Measurements from ENCODE around the gene PERP.
A peak's percentile ranks its signal among the peaks of the same experiment; 100 is the strongest.
"Not testable (repeated sequence)": the region's sequence is repeated elsewhere in the genome, so short reads cannot be mapped to it uniquely, and the experiment has no call there.

The PERP gene

DNA sequence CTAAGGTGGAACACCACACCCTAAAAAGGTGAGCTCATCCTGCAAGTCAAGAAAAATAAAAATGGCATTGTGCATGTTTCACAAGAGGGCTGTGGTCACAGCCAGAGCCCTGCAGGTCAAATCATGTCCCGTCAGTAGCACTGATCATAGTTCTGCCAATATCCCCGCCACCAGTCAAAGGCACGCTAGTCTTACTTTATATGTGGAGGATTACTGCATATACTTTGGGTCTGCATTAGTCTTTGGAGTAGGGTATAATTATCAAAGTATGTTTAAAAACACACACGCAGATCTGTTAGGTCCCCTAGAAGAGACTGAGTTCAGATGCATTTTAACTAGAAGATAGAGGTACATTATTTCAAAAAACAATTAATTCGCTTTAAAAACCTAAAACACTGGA lies 1.8 kb downstream of the PERP start:
- DNase-seq (ENCODE audit: low read depth, low spot score), result no peak

GRCh38 chr6:138104618-138105213 lies 2.5 kb downstream of the PERP start:
- DNase-seq (ENCODE audit: low read depth, low spot score), result no peak

- no peak for DNase-seq (ENCODE audit: low read depth, low spot score)
Measured at GRCh38 chr6:138103871-138104270, 3.3 kb downstream of the PERP start.

GRCh38 chr6:138101946-138102731 lies 5.1 kb downstream of the PERP start:
- DNase-seq (ENCODE audit: low read depth, low spot score), result no peak

- no peak for DNase-seq (ENCODE audit: low read depth, low spot score)
Measured at GRCh38 chr6:138099832-138100231, 7.4 kb downstream of the PERP start.

DNA sequence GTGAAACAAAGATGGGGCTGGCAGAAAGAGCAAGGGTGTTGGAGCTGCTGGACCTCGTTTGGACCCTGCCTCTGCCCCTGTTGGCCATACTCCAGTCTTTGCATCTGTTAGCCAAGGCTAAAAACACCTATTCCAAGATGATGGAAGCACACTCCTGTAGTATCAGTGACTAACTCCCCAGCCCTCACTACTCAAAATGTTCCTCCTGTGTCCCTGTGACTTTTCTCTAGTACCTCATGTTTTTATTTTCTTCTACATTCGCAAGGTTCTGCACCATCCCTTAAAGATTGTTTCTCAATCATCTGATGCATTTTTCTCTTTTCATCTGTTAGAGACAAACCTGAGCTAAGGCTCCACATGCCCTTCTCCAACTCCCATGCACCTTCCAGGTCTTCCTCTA lies 8.9 kb downstream of the PERP start:
- no peak for DNase-seq (ENCODE audit: low read depth, low spot score)

DNA sequence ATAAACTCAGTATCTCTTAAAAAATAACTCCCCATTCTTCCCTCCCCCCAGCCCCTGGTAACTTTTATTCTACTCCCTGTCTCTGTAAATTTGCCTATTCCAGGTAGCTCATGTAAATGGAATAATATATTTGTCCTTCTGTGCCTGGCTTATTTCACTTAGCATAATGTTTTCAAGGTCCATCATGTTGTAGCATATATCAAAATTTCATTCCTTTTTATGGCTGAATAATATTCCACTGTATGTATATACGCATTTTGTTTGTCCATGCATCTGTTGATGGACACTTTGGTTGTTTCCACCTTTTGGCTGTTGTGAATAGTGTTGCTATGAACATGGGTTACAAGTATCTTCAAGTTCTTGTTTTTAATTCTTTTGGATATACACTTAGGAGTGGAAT lies 13.0 kb downstream of the PERP start:
- no peak for DNase-seq (ENCODE audit: low read depth, low spot score)

GRCh38 chr6:138093632-138094031 lies 13.6 kb downstream of the PERP start:
- no peak for DNase-seq (ENCODE audit: low read depth, low spot score)

DNA sequence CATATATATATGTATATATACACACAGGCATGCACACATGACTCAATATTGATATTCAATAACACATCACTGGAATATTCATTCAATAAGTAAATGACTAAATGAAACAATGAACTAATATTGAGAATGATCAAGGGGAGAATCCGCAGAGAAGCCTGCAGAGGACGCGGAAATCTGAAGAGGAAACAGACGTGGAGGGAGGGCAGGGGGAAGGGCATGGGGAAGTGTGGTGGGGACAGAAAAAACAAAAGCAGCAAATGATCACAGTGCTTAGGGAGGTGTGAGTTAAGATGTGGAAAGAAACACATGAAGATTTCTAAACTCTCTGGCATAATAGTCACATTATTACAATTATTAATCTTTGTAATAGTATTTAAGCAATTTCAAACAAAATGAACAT lies 14.5 kb downstream of the PERP start:
- DNase-seq (ENCODE audit: low read depth, low spot score), result no peak

DNA sequence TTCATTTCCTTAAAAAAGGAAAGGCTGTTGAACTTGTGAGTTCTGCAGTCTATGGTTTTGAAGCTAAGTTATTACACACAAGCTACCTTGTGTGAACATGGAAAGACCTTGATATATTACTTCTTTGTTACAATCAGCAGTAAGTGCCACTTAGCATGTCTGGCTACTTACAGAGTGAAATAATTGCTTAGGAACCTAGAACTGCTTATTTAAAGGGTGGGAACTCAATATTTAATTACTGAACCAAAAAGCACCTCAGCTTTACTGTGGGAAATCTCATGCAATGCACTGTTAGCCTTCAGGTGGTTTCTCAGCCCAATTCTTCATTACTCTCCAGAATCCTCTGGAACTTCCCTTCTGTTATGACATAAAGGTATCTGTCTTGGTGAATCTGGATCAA lies 17.9 kb downstream of the PERP start:
- no peak for DNase-seq (ENCODE audit: low read depth, low spot score)

DNA sequence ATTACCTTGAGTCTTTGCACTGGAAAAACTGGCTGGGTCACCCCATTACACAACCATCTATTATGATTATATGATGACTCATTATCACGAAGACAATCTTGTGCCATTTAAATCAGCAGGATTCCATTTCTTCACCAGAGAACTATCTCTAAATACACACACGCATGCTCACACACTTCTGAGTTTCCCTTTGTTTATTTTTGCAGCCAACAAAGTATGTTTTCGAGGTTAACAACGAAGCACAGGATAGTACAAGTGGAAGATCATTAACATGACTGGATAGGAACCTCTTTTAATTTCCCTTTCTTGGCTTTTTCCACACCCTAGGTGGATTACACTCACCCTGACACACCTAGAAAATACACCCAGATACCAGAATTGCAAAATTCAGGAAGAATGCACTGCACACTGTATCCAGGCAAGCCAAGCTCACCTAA lies 18.9 kb downstream of the PERP start:
- DNase-seq (ENCODE audit: low read depth, low spot score), result peak; percentile 75

GRCh38 chr6:138087593-138088325 lies 19.5 kb downstream of the PERP start:
- DNase-seq (ENCODE audit: low read depth, low spot score), result no peak

GRCh38 chr6:138086573-138087196 lies 20.5 kb downstream of the PERP start:
- peak; percentile 75 for DNase-seq (ENCODE audit: low read depth, low spot score)

DNA sequence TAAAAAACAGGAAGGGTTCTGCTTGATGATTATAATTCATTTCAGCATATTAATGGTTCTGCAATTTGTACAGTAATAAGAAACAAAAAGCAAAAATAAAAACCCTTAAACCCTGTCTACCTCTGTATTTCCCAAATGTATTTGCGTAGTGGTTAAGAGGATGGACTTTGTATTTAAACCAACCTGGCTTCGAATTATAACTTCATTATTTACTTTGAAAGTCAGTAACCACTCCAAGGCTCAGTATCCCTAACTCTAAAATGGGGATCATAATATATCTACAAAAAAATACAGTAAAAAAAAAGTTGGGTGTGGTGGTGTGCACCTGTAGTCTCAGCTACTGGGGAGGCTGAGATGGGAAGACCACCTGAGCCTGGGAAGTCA lies 21.4 kb downstream of the PERP start:
- DNase-seq (ENCODE audit: low read depth, low spot score), result no peak

- DNase-seq (ENCODE audit: low read depth, low spot score), result no peak
Measured at GRCh38 chr6:138084904-138085838, 22.0 kb downstream of the PERP start.

DNA sequence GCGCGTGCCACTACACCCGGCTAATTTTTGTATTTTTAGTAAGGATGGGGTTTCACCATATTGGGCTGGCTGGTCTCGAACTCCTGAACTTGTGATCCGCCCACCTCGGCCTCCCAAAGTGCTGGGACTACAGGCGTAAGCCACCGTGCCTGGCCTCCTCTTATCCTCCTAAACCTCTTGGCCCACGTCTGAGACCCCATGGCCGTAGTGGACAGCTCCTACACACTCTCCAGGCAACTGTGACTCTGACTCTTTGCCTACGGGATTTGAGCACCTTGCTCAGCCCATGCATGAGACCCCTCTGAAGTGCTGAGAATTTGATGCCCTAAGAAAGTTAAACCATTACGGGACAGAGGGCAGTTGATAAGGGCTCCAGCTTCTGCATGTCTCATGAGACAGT lies 25.0 kb downstream of the PERP start:
- no peak for DNase-seq (ENCODE audit: low read depth, low spot score)

DNA sequence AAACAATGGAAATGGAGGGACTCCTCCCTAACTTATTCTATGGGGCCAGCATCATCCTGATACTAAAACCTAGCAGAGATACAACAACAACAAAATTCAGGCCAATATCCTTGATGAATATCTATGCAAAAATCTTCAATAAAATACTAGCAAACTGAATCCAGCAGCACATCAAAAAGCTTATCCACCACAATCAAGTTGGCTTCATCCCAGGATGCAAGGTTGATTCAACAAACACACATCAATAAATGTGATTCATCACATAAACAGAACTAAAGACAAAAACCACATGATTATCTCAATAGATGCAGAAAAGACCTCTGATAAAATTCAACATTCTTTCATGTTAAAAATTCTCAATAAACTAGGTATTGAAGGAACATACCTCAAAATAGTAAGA lies 27.7 kb downstream of the PERP start:
- not testable (repeated sequence) for DNase-seq (ENCODE audit: low read depth, low spot score)

GRCh38 chr6:138078491-138078890 lies 28.7 kb downstream of the PERP start:
- DNase-seq (ENCODE audit: low read depth, low spot score), result no peak

DNA sequence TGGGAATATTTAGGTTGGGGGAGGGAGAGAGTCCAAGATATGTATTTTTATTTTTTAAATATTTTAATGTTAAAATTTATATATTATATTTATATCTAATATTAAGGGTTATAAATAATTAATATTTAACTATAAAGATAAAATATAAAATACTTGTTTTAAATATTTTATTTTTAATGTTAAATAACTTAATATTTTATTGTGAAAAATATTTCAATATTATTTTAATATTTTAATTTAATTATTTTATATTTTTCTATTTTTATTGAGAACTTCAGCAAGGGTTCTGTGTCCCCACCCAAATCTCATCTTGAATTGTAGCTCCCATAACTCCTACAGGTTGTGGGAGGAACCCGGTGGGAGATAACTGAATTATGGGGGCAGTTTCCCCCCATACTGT lies 34.0 kb downstream of the PERP start:
- no peak for DNase-seq (ENCODE audit: low read depth, low spot score)

DNA sequence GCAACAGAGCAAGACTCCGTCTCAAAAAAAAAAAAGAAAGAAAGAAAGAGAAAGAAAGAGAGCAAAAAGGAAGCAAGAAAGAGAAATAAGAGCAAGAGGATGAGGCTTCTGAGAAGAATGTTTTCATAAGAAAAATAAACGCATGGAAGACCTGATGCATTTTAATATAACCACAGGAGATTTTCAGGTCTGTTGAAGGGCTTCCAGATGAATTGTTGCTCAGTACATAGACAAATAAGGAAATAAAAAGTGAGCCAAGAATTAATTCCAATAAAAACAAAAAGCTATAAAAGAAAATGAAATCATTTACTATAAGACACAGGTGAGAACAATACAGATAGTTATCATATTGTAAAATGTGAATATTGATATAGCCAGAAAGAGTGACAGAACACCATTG lies 43.5 kb downstream of the PERP start:
- no peak for DNase-seq (ENCODE audit: low read depth, low spot score)

DNA sequence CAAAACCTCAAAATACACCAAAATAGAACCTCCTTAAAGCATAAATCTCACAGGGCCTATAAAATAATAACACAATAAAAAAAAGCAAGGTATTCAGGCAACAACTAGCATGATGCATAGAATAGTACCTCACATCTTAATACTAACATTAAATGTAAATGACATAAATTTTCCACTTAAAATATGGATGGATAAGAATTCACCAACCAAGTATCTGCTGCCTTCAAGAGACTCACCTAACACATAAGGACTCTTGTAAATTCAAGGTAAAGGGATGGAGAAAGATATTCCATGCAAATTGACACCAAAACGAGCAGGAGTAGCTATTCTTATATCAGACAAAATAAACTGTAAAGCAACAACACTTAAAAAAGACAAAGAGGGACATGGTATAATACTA lies 52.2 kb downstream of the PERP start:
- DNase-seq (ENCODE audit: low read depth, low spot score), result no peak

Measured in brain pericyte (primary cell).